ENCODE data around the gene TUBGCP6.

- no peak for TF ChIP-seq EZH2phosphoT487 (IDR thresholded peaks at IDR 0.05)
- no peak for TF ChIP-seq CTCF (IDR thresholded peaks at IDR 0.05)
- no peak for TF ChIP-seq EZH2 (IDR thresholded peaks at IDR 0.05)
Observed at GRCh38 chr22:50186761-50187523, 57.9 kb downstream of the TUBGCP6 start.

All from neural progenitor cell (in vitro differentiated cells).